ENCODE data around the gene CLRN3.

CLRN3 gene

DNA sequence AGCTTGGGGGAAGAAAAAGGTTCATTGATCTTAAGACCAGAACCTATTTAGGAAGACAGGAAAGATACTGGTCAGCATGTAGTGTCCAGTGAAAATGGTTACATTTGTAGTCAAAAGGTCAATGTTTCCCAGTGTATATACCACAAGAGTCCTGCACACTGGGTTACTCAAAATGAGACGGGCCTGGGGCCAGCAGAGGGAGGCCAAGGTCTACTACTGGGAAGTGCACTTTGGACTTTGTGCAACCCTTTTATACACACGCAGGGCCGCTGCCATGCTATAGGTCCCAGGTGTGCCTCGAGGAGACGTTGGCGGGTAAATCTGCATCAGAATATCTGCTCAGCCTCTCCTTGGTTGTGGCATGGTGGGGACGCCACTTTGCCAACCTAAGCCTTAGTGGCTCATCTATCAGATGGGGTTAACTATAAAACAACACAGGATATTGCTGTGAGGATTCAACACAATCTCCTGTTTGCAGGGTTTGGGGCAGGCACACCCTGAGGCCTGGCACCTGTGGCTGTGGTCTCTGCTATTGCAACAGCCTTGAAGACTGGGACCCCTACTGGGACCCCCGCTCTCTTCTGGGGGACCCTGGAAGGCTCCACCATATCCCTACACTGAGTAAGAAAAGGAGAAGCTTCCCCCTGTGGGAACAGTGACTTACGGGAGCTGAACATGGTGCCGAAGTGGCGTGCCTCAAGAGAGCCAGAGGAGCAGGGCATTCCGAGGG, 19.7 kb downstream of the CLRN3 start:
- no peak for DNase-seq

GRCh38 chr10:127872011-127872761, 20.6 kb downstream of the CLRN3 start:
- no peak for DNase-seq

- DNase-seq = no peak
These were observed 21.1 kb downstream of the CLRN3 start for GRCh38 chr10:127871631-127872010.

- DNase-seq = no peak
These were observed 23.4 kb downstream of the CLRN3 start for GRCh38 chr10:127869329-127869728.

GRCh38 chr10:127867805-127868204, 24.9 kb downstream of the CLRN3 start:
- DNase-seq = no peak

DNA sequence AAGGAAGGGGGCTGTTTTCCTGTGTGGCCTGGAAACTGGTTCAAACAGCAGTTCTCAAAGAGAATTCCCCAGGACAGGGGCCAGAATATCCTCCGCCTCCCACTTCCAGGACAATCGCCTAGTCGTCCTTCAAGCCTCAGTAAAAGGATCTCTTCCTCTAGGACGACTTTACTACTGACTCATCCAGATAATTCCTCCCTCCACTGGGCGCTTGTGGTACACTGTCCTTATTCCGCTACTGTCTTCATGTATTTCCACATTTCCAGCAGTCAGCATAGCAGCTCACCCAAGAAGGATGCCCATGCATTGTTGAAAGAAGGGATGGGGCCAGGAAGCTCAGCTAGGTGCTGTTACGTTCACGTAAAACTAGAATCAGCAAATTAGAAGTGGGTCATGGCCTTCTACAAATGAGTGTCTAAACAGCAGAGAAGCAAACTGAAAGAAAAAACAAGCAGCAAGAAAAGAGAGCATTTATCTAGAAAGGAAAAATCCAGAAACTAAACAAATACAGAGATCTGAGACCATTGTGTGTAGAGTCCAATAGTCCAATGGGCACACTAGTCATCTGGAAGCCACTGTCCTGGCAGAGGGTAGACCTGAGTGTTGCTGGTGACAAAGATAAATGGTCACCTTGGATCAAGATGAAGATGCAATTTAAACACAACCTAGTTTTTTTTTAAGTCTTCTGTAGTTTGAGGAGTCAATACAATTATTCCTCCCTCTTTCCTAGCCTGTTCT, 26.3 kb downstream of the CLRN3 start:
- no peak for DNase-seq

DNA sequence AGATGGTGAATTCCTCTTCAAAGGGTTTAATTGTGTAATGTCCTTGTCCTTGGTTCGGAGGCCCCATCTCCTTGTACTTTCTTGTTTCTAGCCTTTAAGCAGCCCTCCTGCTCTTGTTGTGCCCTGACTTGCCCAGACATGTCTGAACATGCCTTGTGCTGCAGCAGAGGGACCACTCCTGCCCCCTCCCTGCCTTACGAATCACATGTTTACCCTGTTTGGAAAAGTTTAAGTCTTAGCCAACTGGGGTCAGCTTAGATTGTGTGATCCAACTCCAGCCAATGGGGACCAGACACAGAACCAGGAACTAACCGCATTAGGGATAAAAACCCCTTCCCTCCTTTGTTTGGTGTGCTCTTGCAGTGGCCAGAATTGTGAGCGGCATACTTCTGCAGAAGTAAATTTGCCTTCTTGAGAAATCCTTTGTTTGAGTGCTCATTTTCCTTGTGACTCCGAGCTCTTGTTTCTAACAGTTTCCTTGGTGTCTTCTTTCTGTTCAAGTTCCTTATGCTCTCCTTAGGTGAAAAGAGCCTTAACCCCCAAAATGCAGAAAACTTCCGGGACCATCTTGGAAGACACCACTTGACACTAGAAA, 29.4 kb downstream of the CLRN3 start:
- DNase-seq = no peak

- DNase-seq = no peak
These were observed 32.1 kb downstream of the CLRN3 start for GRCh38 chr10:127860592-127860991.

- no peak for DNase-seq
These were observed 36.8 kb downstream of the CLRN3 start for GRCh38 chr10:127855976-127856375.

- DNase-seq = no peak
These were observed 37.2 kb downstream of the CLRN3 start for GRCh38 chr10:127855591-127855881.

DNA sequence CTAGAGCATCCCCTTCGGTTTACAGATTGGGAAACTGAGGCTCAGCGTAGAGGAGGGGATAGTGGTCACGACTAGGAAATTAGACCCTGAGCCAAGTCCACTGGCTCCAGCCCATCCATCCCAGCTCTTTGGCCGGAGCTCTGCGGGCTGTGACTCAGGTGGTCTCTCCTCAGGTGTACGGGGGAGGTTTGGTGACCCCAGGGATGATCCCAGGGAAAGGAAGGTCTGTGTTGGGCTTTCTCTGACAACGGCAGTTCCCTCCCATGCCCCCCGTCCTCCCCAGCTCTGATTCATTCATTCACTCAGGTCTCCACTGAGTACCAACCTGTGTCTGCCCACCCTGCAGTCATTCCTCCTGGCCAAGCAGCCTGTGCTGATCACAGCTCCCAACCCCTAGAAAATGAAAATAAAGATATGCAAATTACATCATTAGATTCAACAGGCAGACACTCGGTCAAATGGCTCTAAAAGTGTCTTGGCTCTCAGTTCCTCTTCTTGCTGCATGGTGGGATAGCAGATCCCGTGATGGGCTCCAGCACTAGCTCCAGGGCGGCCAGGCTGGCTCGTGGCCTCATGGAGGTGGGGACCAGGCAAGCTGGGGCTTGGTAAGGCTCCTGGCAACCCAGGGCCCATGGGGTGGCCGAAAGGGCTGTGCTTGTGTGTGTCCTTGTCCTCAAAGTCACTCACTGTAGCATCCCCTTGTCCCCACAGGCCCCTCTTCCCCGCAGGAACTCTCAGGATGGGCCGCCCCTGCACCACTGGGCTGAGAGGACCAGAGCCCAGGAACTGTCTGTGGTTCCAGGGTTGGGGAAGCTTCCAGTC, 37.8 kb downstream of the CLRN3 start:
- DNase-seq = peak in 1 of 2 donors; percentile 20

- DNase-seq = peak; percentile 25 to 52
These were observed 38.6 kb downstream of the CLRN3 start for GRCh38 chr10:127853868-127854768.

DNA sequence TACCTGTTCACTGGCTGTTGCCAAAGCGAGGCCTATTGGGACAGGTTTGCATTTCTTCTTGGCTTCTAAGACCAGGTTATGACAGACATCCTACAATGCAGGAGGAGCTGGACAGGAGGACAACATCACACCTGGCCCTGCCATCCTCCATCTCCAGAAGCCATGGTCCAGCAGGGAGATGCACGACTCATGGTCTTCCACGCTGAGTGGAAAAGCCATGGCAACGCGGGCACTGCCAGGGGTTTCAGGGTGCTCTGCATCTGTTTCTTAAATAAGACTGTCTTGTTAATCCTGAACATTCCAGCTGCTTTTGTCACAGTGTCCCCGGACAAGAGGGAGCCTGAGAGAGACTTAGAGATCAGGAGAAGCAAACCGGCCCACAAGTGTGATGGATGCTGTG, 40.3 kb downstream of the CLRN3 start:
- no peak for DNase-seq

- DNase-seq = no peak
These were observed 41.0 kb downstream of the CLRN3 start for GRCh38 chr10:127851661-127852194.

DNA sequence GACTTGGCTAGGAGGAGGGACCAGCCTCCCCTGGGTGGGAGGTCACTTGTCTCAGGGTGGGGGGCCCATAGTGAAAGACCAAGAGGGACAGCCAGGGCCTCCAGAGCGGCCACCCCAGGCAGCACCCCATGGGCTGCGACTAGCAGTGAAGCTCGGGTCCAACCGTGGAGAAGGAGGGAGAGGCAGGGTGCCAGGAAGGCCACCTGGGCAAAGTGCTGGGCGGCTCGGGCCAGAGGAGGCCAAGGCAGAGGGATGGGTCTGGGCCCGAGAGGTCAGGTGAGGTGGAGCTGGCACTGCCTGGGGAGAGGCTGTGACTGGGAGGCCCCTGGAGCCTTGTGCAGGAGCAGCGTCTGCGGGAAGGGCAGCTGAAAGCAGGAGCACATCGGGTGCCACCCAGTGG, 41.8 kb downstream of the CLRN3 start:
- no peak for DNase-seq

DNA sequence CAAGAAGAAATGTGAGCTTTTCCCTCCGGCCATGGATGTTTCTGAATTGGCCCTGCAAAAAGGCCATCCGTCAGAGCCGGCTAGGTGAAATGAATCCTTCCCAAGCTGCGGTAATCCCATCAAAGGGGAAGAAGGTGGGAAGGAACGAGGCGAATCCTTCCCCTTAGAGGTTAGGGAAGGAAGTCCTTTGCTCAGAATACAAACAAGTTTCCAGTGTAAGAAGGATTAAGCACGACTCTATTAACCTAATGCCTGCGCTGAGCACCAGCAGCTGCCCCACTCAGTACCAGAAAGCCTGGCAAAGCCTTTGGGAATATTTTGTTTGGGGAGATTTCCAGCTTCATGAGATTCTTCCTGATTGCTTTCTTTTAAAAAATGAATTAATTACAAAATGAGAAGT, 42.8 kb downstream of the CLRN3 start:
- no peak for DNase-seq

GRCh38 chr10:127849224-127849623, 43.5 kb downstream of the CLRN3 start:
- DNase-seq = no peak

DNA sequence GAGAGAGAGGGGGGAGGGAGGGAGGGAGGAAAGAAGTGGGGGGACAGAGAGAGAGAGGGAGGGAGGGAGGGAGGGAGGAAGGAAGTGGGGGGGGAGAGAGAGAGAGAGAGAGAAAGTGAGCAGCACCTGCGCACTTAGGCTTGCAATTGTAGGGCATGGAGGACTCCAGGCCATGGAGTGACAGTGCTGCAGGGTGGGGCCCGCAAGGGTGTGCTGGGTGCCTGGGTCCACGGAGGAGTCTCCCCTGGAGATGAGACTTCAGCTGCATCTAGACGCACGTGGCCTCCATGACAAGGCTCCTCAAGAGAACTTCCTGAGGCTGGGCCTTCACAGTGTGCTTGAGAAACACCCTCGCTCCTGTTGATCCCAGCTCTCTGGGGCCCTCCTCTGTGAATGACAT, 44.5 kb downstream of the CLRN3 start:
- no peak for DNase-seq

- DNase-seq = no peak
These were observed 47.0 kb downstream of the CLRN3 start for GRCh38 chr10:127845756-127846155.

GRCh38 chr10:127840884-127841283, 51.9 kb downstream of the CLRN3 start:
- DNase-seq = no peak

DNA sequence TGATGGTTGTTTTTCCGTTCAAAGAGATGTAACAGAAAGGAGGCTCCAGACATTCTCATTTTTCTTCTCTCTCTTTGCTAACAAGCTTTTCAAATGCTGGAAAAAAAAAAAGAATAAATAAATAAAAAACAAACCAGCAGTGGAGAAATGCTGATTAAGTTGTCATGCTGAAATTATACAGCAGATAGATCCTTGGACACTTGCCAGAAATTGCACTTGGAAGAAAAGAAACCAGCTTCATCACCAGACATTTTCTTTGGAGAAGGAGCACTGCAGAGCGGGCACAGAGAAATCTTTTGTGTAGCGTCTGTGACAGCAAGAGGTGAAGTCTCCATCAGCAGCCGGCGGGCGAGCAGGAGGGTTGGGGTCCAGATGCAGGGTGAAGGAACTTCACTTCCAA, 55.8 kb downstream of the CLRN3 start:
- DNase-seq = no peak
